HUES48 (cell line): Measurements from ENCODE around the gene HNRNPH3.

ENCODE experiments used
- H3K27ac ChIP-seq: one replicate; pipeline ENCODE4 v1.7.0; 2013; ENCODE audit warnings: low read depth, low read length, inconsistent platforms
- H3K27me3 ChIP-seq: 2 replicates; pipeline ENCODE4 v1.6.1; 2013; ENCODE audit warnings: mild to moderate bottlenecking, low read length; ENCODE audit not compliant: control insufficient read depth, insufficient read depth
- H3K36me3 ChIP-seq: 2 replicates; pipeline ENCODE4 v1.6.1; 2013; ENCODE audit warnings: low read length; ENCODE audit not compliant: control insufficient read depth, insufficient read depth
- H3K4me1 ChIP-seq: 2 replicates; pipeline ENCODE4 v1.6.1; 2013; ENCODE audit warnings: mild to moderate bottlenecking, low read length; ENCODE audit not compliant: control insufficient read depth, insufficient read depth
- H3K4me3 ChIP-seq: 2 replicates; pipeline ENCODE4 v1.5.1; 2013; ENCODE audit warnings: mild to moderate bottlenecking, low read depth, low read length
- H3K9ac ChIP-seq: 2 replicates; pipeline ENCODE4 v1.6.1; 2013; ENCODE audit warnings: mild to moderate bottlenecking, low read depth, low read length, moderate library complexity
- H3K9me3 ChIP-seq: 2 replicates; pipeline ENCODE4 v1.6.1; 2013; ENCODE audit warnings: low read length; ENCODE audit not compliant: control insufficient read depth, insufficient read depth

HNRNPH3 gene

GRCh38 chr10:68331455-68332258, at the start of gene HNRNPH3:
TSS of gene HNRNPH3 (plus strand) at chr10:68332064. CDS start at chr10:68337222, 5,158 bp downstream.
- Histone ChIP-seq H3K9me3 (no peaks in the 10 kb centered on the region), H3K27ac (peak within 1 kb of the TSS; percentile 99), H3K4me3 (peak within 1 kb of the TSS; percentile 80), H3K4me1 (peaks cover 34% of the 10 kb centered on the region), H3K27me3 (no peaks in the 10 kb centered on the region), H3K9ac (peak within 1 kb of the TSS; percentile 99), H3K36me3 (peaks cover 15% of the 10 kb centered on the region)

GRCh38 chr10:68284062-68285001, 47.5 kb upstream of the HNRNPH3 start:
- no peaks in the 10 kb centered on the region for H3K36me3 ChIP-seq
- H3K27me3 ChIP-seq, result no peaks in the 10 kb centered on the region
- no peak overlapping the region for H3K4me3 ChIP-seq
- H3K9ac ChIP-seq, result no peak overlapping the region
- no peaks in the 10 kb centered on the region for H3K4me1 ChIP-seq
- H3K9me3 ChIP-seq, result no peaks in the 10 kb centered on the region
- no peak overlapping the region for H3K27ac ChIP-seq

GRCh38 chr10:68288717-68289116, 43.1 kb upstream of the HNRNPH3 start:
- Histone ChIP-seq H3K36me3 (no peaks in the 10 kb centered on the region), H3K4me3 (no peak overlapping the region), H3K9me3 (no peaks in the 10 kb centered on the region), H3K27me3 (no peaks in the 10 kb centered on the region), H3K9ac (no peak overlapping the region), H3K27ac (no peak overlapping the region), H3K4me1 (no peaks in the 10 kb centered on the region)

GRCh38 chr10:68290736-68291135, 41.1 kb upstream of the HNRNPH3 start:
- no peaks in the 10 kb centered on the region for H3K4me1 ChIP-seq
- no peaks in the 10 kb centered on the region for H3K36me3 ChIP-seq
- H3K27me3 ChIP-seq, result no peaks in the 10 kb centered on the region
- H3K9ac ChIP-seq, result no peak overlapping the region
- H3K4me3 ChIP-seq, result no peak overlapping the region
- H3K27ac ChIP-seq, result no peak overlapping the region
- no peaks in the 10 kb centered on the region for H3K9me3 ChIP-seq

GRCh38 chr10:68296843-68297663, 34.8 kb upstream of the HNRNPH3 start:
- Histone ChIP-seq H3K9me3 (no peaks in the 10 kb centered on the region), H3K36me3 (no peaks in the 10 kb centered on the region), H3K4me1 (no peaks in the 10 kb centered on the region), H3K27ac (no peak overlapping the region), H3K9ac (no peak overlapping the region), H3K4me3 (no peak overlapping the region), H3K27me3 (no peaks in the 10 kb centered on the region)

- H3K4me1 ChIP-seq, result 0 out of 2 replicates have a peak, but pooled peaks cover 2% of the 10 kb centered on the region
- H3K27me3 ChIP-seq, result no peaks in the 10 kb centered on the region
- no peaks in the 10 kb centered on the region for H3K9me3 ChIP-seq
- no peak overlapping the region for H3K9ac ChIP-seq
- no peak overlapping the region for H3K27ac ChIP-seq
- H3K36me3 ChIP-seq, result no peaks in the 10 kb centered on the region
- H3K4me3 ChIP-seq, result no peak overlapping the region
Measured at GRCh38 chr10:68301301-68301700, 30.6 kb upstream of the HNRNPH3 start.

- Histone ChIP-seq H3K36me3 (no peaks in the 10 kb centered on the region), H3K4me1 (0 out of 2 replicates have a peak, but pooled peaks cover 6% of the 10 kb centered on the region), H3K9ac (no peak overlapping the region), H3K4me3 (no peak overlapping the region), H3K9me3 (no peaks in the 10 kb centered on the region), H3K27me3 (no peaks in the 10 kb centered on the region), H3K27ac (no peak overlapping the region)
Measured at GRCh38 chr10:68301790-68302502, 29.9 kb upstream of the HNRNPH3 start.

- Histone ChIP-seq H3K4me1 (0 out of 2 replicates have a peak, but pooled peaks cover 6% of the 10 kb centered on the region), H3K36me3 (no peaks in the 10 kb centered on the region), H3K27me3 (no peaks in the 10 kb centered on the region), H3K4me3 (no peak overlapping the region), H3K9me3 (no peaks in the 10 kb centered on the region), H3K27ac (no peak overlapping the region), H3K9ac (no peak overlapping the region)
Measured at GRCh38 chr10:68302503-68302823, 29.4 kb upstream of the HNRNPH3 start.

- Histone ChIP-seq H3K9ac (no peak overlapping the region), H3K27me3 (no peaks in the 10 kb centered on the region), H3K4me3 (no peak overlapping the region), H3K4me1 (0 out of 2 replicates have a peak, but pooled peaks cover 6% of the 10 kb centered on the region), H3K27ac (no peak overlapping the region), H3K36me3 (no peaks in the 10 kb centered on the region), H3K9me3 (no peaks in the 10 kb centered on the region)
Measured at GRCh38 chr10:68302871-68303270, 29.0 kb upstream of the HNRNPH3 start.

GRCh38 chr10:68303849-68304412, 27.9 kb upstream of the HNRNPH3 start:
- Histone ChIP-seq H3K9ac (no peak overlapping the region), H3K9me3 (no peaks in the 10 kb centered on the region), H3K36me3 (no peaks in the 10 kb centered on the region), H3K27ac (no peak overlapping the region), H3K4me3 (no peak overlapping the region), H3K4me1 (0 out of 2 replicates have a peak, but pooled peaks cover 6% of the 10 kb centered on the region), H3K27me3 (no peaks in the 10 kb centered on the region)
